SJCRH30 (cell line): ENCODE results near the gene POLR2F. TPM values are rescaled to one million over a fixed set of nuclear protein-coding genes. Genes with fewer than 3 reads are reported as not detected.

Experiments used
- DNase-seq, 2 experiments: peaks; one replicate each; pipeline ENCODE4 v3.0.0-alpha.2; 2015 to 2020
- H3K27ac ChIP-seq: fragments of 250-450 bp; sonication (Bioruptor Pico); 2 replicates; pipeline ENCODE4 v1.5.1; 2020; ENCODE audit warnings: mild to moderate bottlenecking, moderate library complexity
- H3K27me3 ChIP-seq: fragments of 250-450 bp; sonication (Bioruptor Pico); 2 replicates; pipeline ENCODE4 v1.5.1; 2020; ENCODE audit warnings: mild to moderate bottlenecking, moderate library complexity
- H3K36me3 ChIP-seq: fragments of 250-450 bp; sonication (Bioruptor Pico); 2 replicates; pipeline ENCODE4 v1.5.1; 2020; ENCODE audit warnings: mild to moderate bottlenecking, moderate library complexity
- H3K4me1 ChIP-seq: fragments of 250-450 bp; sonication (Bioruptor Pico); 2 replicates; pipeline ENCODE4 v1.5.1; 2020; ENCODE audit warnings: mild to moderate bottlenecking, moderate library complexity
- H3K4me3 ChIP-seq: fragments of 250-450 bp; sonication (Bioruptor Pico); 2 replicates; pipeline ENCODE4 v1.5.1; 2020; ENCODE audit warnings: mild to moderate bottlenecking, moderate library complexity
- H3K9me3 ChIP-seq: fragments of 250-450 bp; sonication (Bioruptor Pico); replicated peaks from 2 replicates; pipeline ENCODE4 v1.5.1; 2020; ENCODE audit warnings: mild to moderate bottlenecking, moderate library complexity
- total RNA-seq: library from RNA; depleted of rRNA; stranded (reverse); fragments of >200 nt; shearing (Covaris generic); gene quantifications from 2 replicates; pipeline ENCODE4 v1.2.3, GENCODE V29; 2014

The POLR2F gene
- total RNA-seq, 1 experiment from 2014 or later, result 121 TPM

- DNase-seq, result no peak
- H3K27ac ChIP-seq, result no peak overlapping the region
- H3K4me3 ChIP-seq, result no peak overlapping the region
- H3K27me3 ChIP-seq, result no peaks in the 10 kb centered on the region
- H3K9me3 ChIP-seq, result no peaks in the 10 kb centered on the region
- H3K4me1 ChIP-seq, result no peaks in the 10 kb centered on the region
- no peaks in the 10 kb centered on the region for H3K36me3 ChIP-seq
Observed at GRCh38 chr22:37918580-37919270, 34.8 kb upstream of the POLR2F start.

- Histone ChIP-seq H3K4me3 (no peak overlapping the region), H3K27ac (no peak overlapping the region), H3K27me3 (no peaks in the 10 kb centered on the region), H3K4me1 (no peaks in the 10 kb centered on the region), H3K9me3 (no peaks in the 10 kb centered on the region), H3K36me3 (no peaks in the 10 kb centered on the region)
- DNase-seq, result no peak
Observed at GRCh38 chr22:37920126-37920525, 33.4 kb upstream of the POLR2F start.

GRCh38 chr22:37922191-37922590, 31.3 kb upstream of the POLR2F start:
- DNase-seq, result no peak
- Histone ChIP-seq H3K36me3 (no peaks in the 10 kb centered on the region), H3K4me3 (no peak overlapping the region)

GRCh38 chr22:37923927-37924326, 29.6 kb upstream of the POLR2F start:
- H3K9me3 ChIP-seq, result no peaks in the 10 kb centered on the region
- no peak overlapping the region for H3K27ac ChIP-seq
- no peaks in the 10 kb centered on the region for H3K36me3 ChIP-seq
- no peak overlapping the region for H3K4me3 ChIP-seq
- H3K4me1 ChIP-seq, result no peaks in the 10 kb centered on the region
- no peak for DNase-seq
- H3K27me3 ChIP-seq, result no peaks in the 10 kb centered on the region

More at GRCh38 chr22:37922191-37922590, 31.3 kb upstream of the POLR2F start:
- H3K27ac ChIP-seq, result no peak overlapping the region
- H3K9me3 ChIP-seq, result no peaks in the 10 kb centered on the region
- no peaks in the 10 kb centered on the region for H3K4me1 ChIP-seq
- H3K27me3 ChIP-seq, result no peaks in the 10 kb centered on the region

- H3K4me3 ChIP-seq, result no peak overlapping the region
- H3K9me3 ChIP-seq, result no peaks in the 10 kb centered on the region
- no peak overlapping the region for H3K27ac ChIP-seq
- no peak for DNase-seq
- H3K36me3 ChIP-seq, result no peaks in the 10 kb centered on the region
- H3K27me3 ChIP-seq, result no peaks in the 10 kb centered on the region
- no peaks in the 10 kb centered on the region for H3K4me1 ChIP-seq
Observed at GRCh38 chr22:37924386-37925065, 29.0 kb upstream of the POLR2F start.

GRCh38 chr22:37925330-37925729, 28.2 kb upstream of the POLR2F start:
- H3K36me3 ChIP-seq, result no peaks in the 10 kb centered on the region
- no peaks in the 10 kb centered on the region for H3K4me1 ChIP-seq
- no peaks in the 10 kb centered on the region for H3K27me3 ChIP-seq
- H3K9me3 ChIP-seq, result no peaks in the 10 kb centered on the region
- H3K27ac ChIP-seq, result no peak overlapping the region
- no peak for DNase-seq
- H3K4me3 ChIP-seq, result no peak overlapping the region

- Histone ChIP-seq H3K36me3 (no peaks in the 10 kb centered on the region), H3K27me3 (no peaks in the 10 kb centered on the region)
- no peak for DNase-seq
Observed at GRCh38 chr22:37925767-37926166, 27.7 kb upstream of the POLR2F start.

GRCh38 chr22:37926358-37926757, 27.1 kb upstream of the POLR2F start:
- H3K27me3 ChIP-seq, result no peaks in the 10 kb centered on the region
- H3K9me3 ChIP-seq, result no peaks in the 10 kb centered on the region
- DNase-seq, result no peak
- H3K27ac ChIP-seq, result no peak overlapping the region
- no peaks in the 10 kb centered on the region for H3K36me3 ChIP-seq
- no peaks in the 10 kb centered on the region for H3K4me1 ChIP-seq
- H3K4me3 ChIP-seq, result no peak overlapping the region

More at GRCh38 chr22:37925767-37926166, 27.7 kb upstream of the POLR2F start:
- Histone ChIP-seq H3K4me1 (no peaks in the 10 kb centered on the region), H3K4me3 (no peak overlapping the region), H3K9me3 (no peaks in the 10 kb centered on the region), H3K27ac (no peak overlapping the region)

- no peaks in the 10 kb centered on the region for H3K36me3 ChIP-seq
- DNase-seq, result no peak
- H3K4me3 ChIP-seq, result no peak overlapping the region
Observed at GRCh38 chr22:37926771-37927636, 26.5 kb upstream of the POLR2F start.

GRCh38 chr22:37927637-37927936, 25.9 kb upstream of the POLR2F start:
- Histone ChIP-seq H3K4me1 (no peaks in the 10 kb centered on the region), H3K27ac (no peak overlapping the region), H3K27me3 (no peaks in the 10 kb centered on the region), H3K4me3 (no peak overlapping the region), H3K9me3 (no peaks in the 10 kb centered on the region), H3K36me3 (no peaks in the 10 kb centered on the region; the same call in 1 of the 2 replicates)
- DNase-seq, result no peak

More at GRCh38 chr22:37926771-37927636, 26.5 kb upstream of the POLR2F start:
- H3K4me1 ChIP-seq, result no peaks in the 10 kb centered on the region
- no peaks in the 10 kb centered on the region for H3K9me3 ChIP-seq
- no peaks in the 10 kb centered on the region for H3K27me3 ChIP-seq
- no peak overlapping the region for H3K27ac ChIP-seq

GRCh38 chr22:37929390-37929789, 24.1 kb upstream of the POLR2F start:
- Histone ChIP-seq H3K27ac (no peak overlapping the region), H3K4me1 (peaks cover 9% of the 10 kb centered on the region), H3K27me3 (no peaks in the 10 kb centered on the region), H3K36me3 (no peaks in the 10 kb centered on the region; the same call in 1 of the 2 replicates), H3K9me3 (no peaks in the 10 kb centered on the region), H3K4me3 (no peak overlapping the region)
- DNase-seq, result no peak

- Histone ChIP-seq H3K9me3 (no peaks in the 10 kb centered on the region), H3K27me3 (no peaks in the 10 kb centered on the region), H3K36me3 (no peaks in the 10 kb centered on the region; the same call in 1 of the 2 replicates), H3K27ac (no peak overlapping the region), H3K4me1 (peaks cover 9% of the 10 kb centered on the region), H3K4me3 (no peak overlapping the region)
- DNase-seq, result no peak
Observed at GRCh38 chr22:37930270-37930951, 23.1 kb upstream of the POLR2F start.

GRCh38 chr22:37930952-37931440, 22.5 kb upstream of the POLR2F start:
- no peak for DNase-seq
- Histone ChIP-seq H3K27ac (no peak overlapping the region), H3K4me3 (no peak overlapping the region), H3K4me1 (peaks cover 9% of the 10 kb centered on the region), H3K36me3 (no peaks in the 10 kb centered on the region; the same call in 1 of the 2 replicates), H3K9me3 (no peaks in the 10 kb centered on the region), H3K27me3 (no peaks in the 10 kb centered on the region)

GRCh38 chr22:37931893-37932389, 21.6 kb upstream of the POLR2F start:
- H3K27ac ChIP-seq, result no peak overlapping the region
- H3K4me1 ChIP-seq, result peaks cover 9% of the 10 kb centered on the region
- no peaks in the 10 kb centered on the region; the same call in 1 of the 2 replicates for H3K36me3 ChIP-seq
- H3K27me3 ChIP-seq, result no peaks in the 10 kb centered on the region
- no peak for DNase-seq
- H3K4me3 ChIP-seq, result no peak overlapping the region
- H3K9me3 ChIP-seq, result no peaks in the 10 kb centered on the region
